Measurements from ENCODE around the gene TEC. TPM values are rescaled to one million over a fixed set of nuclear protein-coding genes. Genes with fewer than 3 reads are reported as not detected.

Gene TEC
- total and polyA plus RNA-seq, 9 of the 15 experiments (the other 6 are each of a cell fraction or from before 2014, with no cell fraction given), result 5.3 to 14.7 (median 8.8) TPM

- no peak for TF ChIP-seq NKRF (IDR thresholded peaks at IDR 0.05; ENCODE audit: borderline replicate concordance)
- no peak for TF ChIP-seq ZNF609 (CRISPR knock-in tag; IDR thresholded peaks at IDR 0.05; ENCODE audit: borderline replicate concordance)
- no peak for TF ChIP-seq MEIS2 (IDR thresholded peaks at IDR 0.05; ENCODE audit: partially characterized antibody)
- no peak for TF ChIP-seq ARID2 (IDR thresholded peaks at IDR 0.05)
- TF ChIP-seq CREB5 (CRISPR knock-in tag; IDR thresholded peaks at IDR 0.05), result no peak
- TF ChIP-seq SREBF2 (CRISPR knock-in tag; IDR thresholded peaks at IDR 0.05), result no peak
- no peak for TF ChIP-seq KLF16 (IDR thresholded peaks at IDR 0.05)
- no peak for TF ChIP-seq ZNF354B (CRISPR knock-in tag; IDR thresholded peaks at IDR 0.05)
- no peak for TF ChIP-seq NCOA4 (IDR thresholded peaks at IDR 0.05; ENCODE audit: partially characterized antibody)
- TF ChIP-seq SREBF1 (IDR thresholded peaks at IDR 0.05; ENCODE audit: borderline replicate concordance, low read depth, low read length), result no peak
- no peak for TF ChIP-seq NR3C1 (CRISPR knock-in tag; IDR thresholded peaks at IDR 0.05)
- TF ChIP-seq ZHX1 (conservative IDR thresholded peaks at IDR 0.05; ENCODE audit: low read length), result no peak
- TF ChIP-seq FOXA1 (IDR thresholded peaks at IDR 0.05; ENCODE audit: borderline replicate concordance), result no peak
- TF ChIP-seq ARID1B (IDR thresholded peaks at IDR 0.05), result peak; percentile 71
- no peak for TF ChIP-seq ZC3H4 (CRISPR knock-in tag; IDR thresholded peaks at IDR 0.05; ENCODE audit: borderline replicate concordance)
- TF ChIP-seq CBX5 (IDR thresholded peaks at IDR 0.05; ENCODE audit: borderline replicate concordance, low read depth), result peak; percentile 36; the same call in 1 of the 2 replicates
- no peak for TF ChIP-seq PHF21A (IDR thresholded peaks at IDR 0.05; ENCODE audit: borderline replicate concordance, low read depth)
Observed at GRCh38 chr4:48212165-48212564, 57.5 kb downstream of the TEC start (continued).

Data from K562 (cell line).